B cell (primary cell): ENCODE measurements around the gene RASSF9.

Experiments used
- CTCF ChIP-seq: fragments of 200-600 bp; IDR thresholded peaks from one replicate; pipeline ENCODE4 v1.8.0; 2022; ENCODE audit warnings: antibody characterized with exemption, mild to moderate bottlenecking
- EZH2 ChIP-seq: IDR thresholded peaks from 2 replicates; pipeline ENCODE4 v1.6.1; 2012; ENCODE audit warnings: borderline replicate concordance, low read depth, mild to moderate bottlenecking, moderate library complexity, low read length; ENCODE audit not compliant: insufficient read depth, poor library complexity, severe bottlenecking

GRCh38 chr12:85755760-85756159 lies 80.4 kb downstream of the RASSF9 start:
- TF ChIP-seq CTCF (no peak), EZH2 (no peak)
